ENCODE measurements around the gene CELF4.

- TF ChIP-seq, protein P1, sequence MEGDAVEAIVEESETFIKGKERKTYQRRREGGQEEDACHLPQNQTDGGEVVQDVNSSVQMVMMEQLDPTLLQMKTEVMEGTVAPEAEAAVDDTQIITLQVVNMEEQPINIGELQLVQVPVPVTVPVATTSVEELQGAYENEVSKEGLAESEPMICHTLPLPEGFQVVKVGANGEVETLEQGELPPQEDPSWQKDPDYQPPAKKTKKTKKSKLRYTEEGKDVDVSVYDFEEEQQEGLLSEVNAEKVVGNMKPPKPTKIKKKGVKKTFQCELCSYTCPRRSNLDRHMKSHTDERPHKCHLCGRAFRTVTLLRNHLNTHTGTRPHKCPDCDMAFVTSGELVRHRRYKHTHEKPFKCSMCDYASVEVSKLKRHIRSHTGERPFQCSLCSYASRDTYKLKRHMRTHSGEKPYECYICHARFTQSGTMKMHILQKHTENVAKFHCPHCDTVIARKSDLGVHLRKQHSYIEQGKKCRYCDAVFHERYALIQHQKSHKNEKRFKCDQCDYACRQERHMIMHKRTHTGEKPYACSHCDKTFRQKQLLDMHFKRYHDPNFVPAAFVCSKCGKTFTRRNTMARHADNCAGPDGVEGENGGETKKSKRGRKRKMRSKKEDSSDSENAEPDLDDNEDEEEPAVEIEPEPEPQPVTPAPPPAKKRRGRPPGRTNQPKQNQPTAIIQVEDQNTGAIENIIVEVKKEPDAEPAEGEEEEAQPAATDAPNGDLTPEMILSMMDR (IDR thresholded peaks at IDR 0.05): no peak
- TF ChIP-seq POLR2AphosphoS5 (IDR thresholded peaks at IDR 0.05; ENCODE audit: low read depth, low read length): no peak
These were observed 21.1 kb upstream of the CELF4 start for GRCh38 chr18:37586656-37587225.
